DND-41 (cell line): ENCODE measurements around the gene CACNA1E.

ENCODE experiments used
- EZH2 ChIP-seq: IDR thresholded peaks from 3 replicates; pipeline ENCODE4 v1.6.1; 2012; ENCODE audit warnings: borderline replicate concordance, low read depth, mild to moderate bottlenecking, moderate library complexity, low read length, inconsistent platforms; ENCODE audit not compliant: severe bottlenecking
- TF ChIP-seq, protein P1 (sequence below): IDR thresholded peaks from 2 replicates; pipeline ENCODE4 v1.5.1; 2012; ENCODE audit warnings: borderline replicate concordance, low read length, moderate library complexity, mild to moderate bottlenecking; ENCODE audit not compliant: poor library complexity, severe bottlenecking; ENCODE audit errors: extremely low read depth

DNA sequence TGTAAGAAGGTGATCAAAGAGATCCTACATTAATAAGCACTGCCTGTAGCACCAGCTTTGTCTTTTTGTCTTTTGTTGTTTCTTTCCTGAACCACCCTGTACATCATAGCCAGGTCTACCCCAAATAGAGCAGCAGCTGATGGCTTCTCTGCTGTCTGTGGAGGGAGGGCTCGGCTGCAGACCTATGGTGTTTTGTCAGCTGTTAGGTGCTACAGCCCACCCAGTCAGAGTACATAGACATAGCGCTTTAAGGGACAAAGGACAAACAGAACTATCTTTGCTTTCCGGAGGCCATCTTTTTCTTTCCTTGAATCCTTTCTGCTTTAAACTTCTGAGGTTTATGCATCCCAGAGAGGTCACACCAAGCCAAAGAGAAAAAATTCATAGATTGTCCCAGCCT is 320.1 kb downstream of the CACNA1E start:
- TF ChIP-seq, protein P1, sequence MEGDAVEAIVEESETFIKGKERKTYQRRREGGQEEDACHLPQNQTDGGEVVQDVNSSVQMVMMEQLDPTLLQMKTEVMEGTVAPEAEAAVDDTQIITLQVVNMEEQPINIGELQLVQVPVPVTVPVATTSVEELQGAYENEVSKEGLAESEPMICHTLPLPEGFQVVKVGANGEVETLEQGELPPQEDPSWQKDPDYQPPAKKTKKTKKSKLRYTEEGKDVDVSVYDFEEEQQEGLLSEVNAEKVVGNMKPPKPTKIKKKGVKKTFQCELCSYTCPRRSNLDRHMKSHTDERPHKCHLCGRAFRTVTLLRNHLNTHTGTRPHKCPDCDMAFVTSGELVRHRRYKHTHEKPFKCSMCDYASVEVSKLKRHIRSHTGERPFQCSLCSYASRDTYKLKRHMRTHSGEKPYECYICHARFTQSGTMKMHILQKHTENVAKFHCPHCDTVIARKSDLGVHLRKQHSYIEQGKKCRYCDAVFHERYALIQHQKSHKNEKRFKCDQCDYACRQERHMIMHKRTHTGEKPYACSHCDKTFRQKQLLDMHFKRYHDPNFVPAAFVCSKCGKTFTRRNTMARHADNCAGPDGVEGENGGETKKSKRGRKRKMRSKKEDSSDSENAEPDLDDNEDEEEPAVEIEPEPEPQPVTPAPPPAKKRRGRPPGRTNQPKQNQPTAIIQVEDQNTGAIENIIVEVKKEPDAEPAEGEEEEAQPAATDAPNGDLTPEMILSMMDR = no peak
- TF ChIP-seq EZH2 = no peak
